Measurements from ENCODE around the gene HMGB4. TPM values are rescaled to one million over a fixed set of nuclear protein-coding genes. Genes with fewer than 3 reads are reported as not detected.

Gene HMGB4
- total and polyA plus RNA-seq, 9 of the 15 experiments (the other 6 are each of a cell fraction or from before 2014, with no cell fraction given) = not detected

DNA sequence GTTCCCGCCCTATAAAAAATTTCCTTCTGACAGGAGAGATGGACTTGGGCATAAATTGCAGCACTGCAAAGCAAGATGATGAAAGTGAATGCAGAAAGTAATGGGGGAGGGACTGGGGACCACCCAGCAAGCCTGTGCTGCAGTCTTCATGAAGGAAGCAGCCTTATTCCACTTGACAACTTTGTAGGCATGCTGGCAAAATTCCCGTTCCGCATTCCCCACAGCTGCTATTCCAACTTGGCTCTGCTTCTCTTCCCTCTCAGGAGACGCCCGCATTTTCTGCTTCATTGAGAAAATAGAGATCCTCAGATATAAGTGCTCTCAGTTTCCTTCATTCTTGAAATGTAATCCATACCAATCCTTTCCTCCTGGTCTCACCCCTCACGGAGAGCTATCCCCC is 2.4 kb downstream of the HMGB4 start:
- H3K4me1 ChIP-seq (replicated peaks in 1 of 2; ENCODE audit: control insufficient read depth in 2 of 2, insufficient read depth in 2 of 2, low read length in 2 of 2) = no peaks in the 10 kb centered on the region
- ATAC-seq = no peak
- BruUV-seq (replicated peaks) = no TSS peak
- H3K9me3 ChIP-seq (replicated peaks; ENCODE audit: control insufficient read depth, insufficient read depth, low read depth, low read length) = no peaks in the 10 kb centered on the region
- H3K9ac ChIP-seq (ENCODE audit: insufficient read depth in 1 of 2, low read depth in 2 of 2, low read length in 2 of 2) = no peak overlapping the region
- no peaks in the 10 kb centered on the region for H3K79me2 ChIP-seq (ENCODE audit: control insufficient read depth, insufficient read depth, low read length)
- 0 out of 5 replicates have a peak, but pooled peaks cover 0 to 2% of the 10 kb centered on the region in 2 experiments for H3K27me3 ChIP-seq (ENCODE audit: control insufficient read depth in 2 of 2, insufficient read depth in 2 of 2, low read length in 2 of 2)
- CTCF ChIA-PET (ENCODE audit: low intra/inter-chr PET ratio) = no interaction called here
- H4K20me1 ChIP-seq (replicated peaks; ENCODE audit: control insufficient read depth, insufficient read depth, low read length) = no peaks in the 10 kb centered on the region
- H3K36me3 ChIP-seq (ENCODE audit: control insufficient read depth, insufficient read depth, low read length) = no peaks in the 10 kb centered on the region
- POLR2A ChIA-PET = interaction anchor here (0.6 kb wide), 1 partner anchor 400 kb away, joined by 5 read pairs; no protein-coding TSS in a partner anchor
- no peak overlapping the region for H3K4me3 ChIP-seq
- H3K27ac ChIP-seq (ENCODE audit: extremely low read depth, low read depth, low read length) = no peak overlapping the region
- in situ Hi-C loops (cut with MboI) (no loop called here), intact Hi-C loops (cut with micrococcal nuclease) (no loop called here)
- H3K4me2 ChIP-seq (ENCODE audit: insufficient read depth, low read length) = no peak overlapping the region
- DNase-seq (ENCODE audit: extremely low read depth in 1 of 4, low spot score in 3 of 4) = no peak
- no peak overlapping the region for H2AFZ ChIP-seq (ENCODE audit: low read depth, low read length)
- TF ChIP-seq NR2F6 (CRISPR knock-in tag; IDR thresholded peaks at IDR 0.05) = no peak
- no peak for TF ChIP-seq FIP1L1 (IDR thresholded peaks at IDR 0.05; ENCODE audit: low read depth, low read length, poor library complexity, severe bottlenecking)
- TF ChIP-seq ZNF133 (CRISPR knock-in tag; IDR thresholded peaks at IDR 0.05) = no peak
- no peak for TF ChIP-seq ZNF696 (CRISPR knock-in tag; conservative IDR thresholded peaks at IDR 0.05)
- no peak for TF ChIP-seq ZNF76 (CRISPR knock-in tag; IDR thresholded peaks at IDR 0.05; ENCODE audit: borderline replicate concordance)
- TF ChIP-seq MYBL2 (IDR thresholded peaks at IDR 0.05; ENCODE audit: low read depth) = no peak
- TF ChIP-seq MYBL2 (CRISPR knock-in tag; IDR thresholded peaks at IDR 0.05; ENCODE audit: borderline replicate concordance) = no peak
- TF ChIP-seq HCFC1 (IDR thresholded peaks at IDR 0.05; ENCODE audit: low read depth, low read length) = no peak
- no peak for TF ChIP-seq ZEB2 (IDR thresholded peaks at IDR 0.05)
- TF ChIP-seq DPF2 (IDR thresholded peaks at IDR 0.05) = no peak
- no peak for TF ChIP-seq GATAD2B (IDR thresholded peaks at IDR 0.05; ENCODE audit: borderline replicate concordance)
- TF ChIP-seq, protein P1, sequence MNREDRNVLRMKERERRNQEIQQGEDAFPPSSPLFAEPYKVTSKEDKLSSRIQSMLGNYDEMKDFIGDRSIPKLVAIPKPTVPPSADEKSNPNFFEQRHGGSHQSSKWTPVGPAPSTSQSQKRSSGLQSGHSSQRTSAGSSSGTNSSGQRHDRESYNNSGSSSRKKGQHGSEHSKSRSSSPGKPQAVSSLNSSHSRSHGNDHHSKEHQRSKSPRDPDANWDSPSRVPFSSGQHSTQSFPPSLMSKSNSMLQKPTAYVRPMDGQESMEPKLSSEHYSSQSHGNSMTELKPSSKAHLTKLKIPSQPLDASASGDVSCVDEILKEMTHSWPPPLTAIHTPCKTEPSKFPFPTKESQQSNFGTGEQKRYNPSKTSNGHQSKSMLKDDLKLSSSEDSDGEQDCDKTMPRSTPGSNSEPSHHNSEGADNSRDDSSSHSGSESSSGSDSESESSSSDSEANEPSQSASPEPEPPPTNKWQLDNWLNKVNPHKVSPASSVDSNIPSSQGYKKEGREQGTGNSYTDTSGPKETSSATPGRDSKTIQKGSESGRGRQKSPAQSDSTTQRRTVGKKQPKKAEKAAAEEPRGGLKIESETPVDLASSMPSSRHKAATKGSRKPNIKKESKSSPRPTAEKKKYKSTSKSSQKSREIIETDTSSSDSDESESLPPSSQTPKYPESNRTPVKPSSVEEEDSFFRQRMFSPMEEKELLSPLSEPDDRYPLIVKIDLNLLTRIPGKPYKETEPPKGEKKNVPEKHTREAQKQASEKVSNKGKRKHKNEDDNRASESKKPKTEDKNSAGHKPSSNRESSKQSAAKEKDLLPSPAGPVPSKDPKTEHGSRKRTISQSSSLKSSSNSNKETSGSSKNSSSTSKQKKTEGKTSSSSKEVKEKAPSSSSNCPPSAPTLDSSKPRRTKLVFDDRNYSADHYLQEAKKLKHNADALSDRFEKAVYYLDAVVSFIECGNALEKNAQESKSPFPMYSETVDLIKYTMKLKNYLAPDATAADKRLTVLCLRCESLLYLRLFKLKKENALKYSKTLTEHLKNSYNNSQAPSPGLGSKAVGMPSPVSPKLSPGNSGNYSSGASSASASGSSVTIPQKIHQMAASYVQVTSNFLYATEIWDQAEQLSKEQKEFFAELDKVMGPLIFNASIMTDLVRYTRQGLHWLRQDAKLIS (CRISPR knock-in tag; IDR thresholded peaks at IDR 0.05) = no peak
- no peak for TF ChIP-seq MBD2 (IDR thresholded peaks at IDR 0.05; ENCODE audit: borderline replicate concordance, low read depth)
- no peak for TF ChIP-seq MAZ (CRISPR knock-in tag; conservative IDR thresholded peaks at IDR 0.05 in 1 of 2, IDR thresholded peaks at IDR 0.05 in 1 of 2)
- TF ChIP-seq, protein P2, sequence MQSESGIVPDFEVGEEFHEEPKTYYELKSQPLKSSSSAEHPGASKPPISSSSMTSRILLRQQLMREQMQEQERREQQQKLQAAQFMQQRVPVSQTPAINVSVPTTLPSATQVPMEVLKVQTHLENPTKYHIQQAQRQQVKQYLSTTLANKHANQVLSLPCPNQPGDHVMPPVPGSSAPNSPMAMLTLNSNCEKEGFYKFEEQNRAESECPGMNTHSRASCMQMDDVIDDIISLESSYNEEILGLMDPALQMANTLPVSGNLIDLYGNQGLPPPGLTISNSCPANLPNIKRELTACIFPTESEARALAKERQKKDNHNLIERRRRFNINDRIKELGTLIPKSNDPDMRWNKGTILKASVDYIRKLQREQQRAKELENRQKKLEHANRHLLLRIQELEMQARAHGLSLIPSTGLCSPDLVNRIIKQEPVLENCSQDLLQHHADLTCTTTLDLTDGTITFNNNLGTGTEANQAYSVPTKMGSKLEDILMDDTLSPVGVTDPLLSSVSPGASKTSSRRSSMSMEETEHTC (IDR thresholded peaks at IDR 0.05) = no peak
- 2% methylated on average over 6 of the region's 6 CpGs for WGBS (ENCODE audit: insufficient coverage, low coverage, missing lambda C conversion rate)
- no peak for FAIRE-seq
- no peaks in the 10 kb centered on the region for H3K9me1 ChIP-seq (ENCODE audit: control insufficient read depth, insufficient read depth, low read length)

All from K562 (cell line).